HG03175 (cell line): ENCODE results near the gene UNKL.

Experiments
- ATAC-seq: cut with Tn5 transposase; IDR thresholded peaks from one replicate; pipeline ENCODE4 v1.9.1; 2021; ENCODE audit warnings: mild to moderate bottlenecking, moderate library complexity; ENCODE audit not compliant: unreplicated experiment

UNKL gene

DNA sequence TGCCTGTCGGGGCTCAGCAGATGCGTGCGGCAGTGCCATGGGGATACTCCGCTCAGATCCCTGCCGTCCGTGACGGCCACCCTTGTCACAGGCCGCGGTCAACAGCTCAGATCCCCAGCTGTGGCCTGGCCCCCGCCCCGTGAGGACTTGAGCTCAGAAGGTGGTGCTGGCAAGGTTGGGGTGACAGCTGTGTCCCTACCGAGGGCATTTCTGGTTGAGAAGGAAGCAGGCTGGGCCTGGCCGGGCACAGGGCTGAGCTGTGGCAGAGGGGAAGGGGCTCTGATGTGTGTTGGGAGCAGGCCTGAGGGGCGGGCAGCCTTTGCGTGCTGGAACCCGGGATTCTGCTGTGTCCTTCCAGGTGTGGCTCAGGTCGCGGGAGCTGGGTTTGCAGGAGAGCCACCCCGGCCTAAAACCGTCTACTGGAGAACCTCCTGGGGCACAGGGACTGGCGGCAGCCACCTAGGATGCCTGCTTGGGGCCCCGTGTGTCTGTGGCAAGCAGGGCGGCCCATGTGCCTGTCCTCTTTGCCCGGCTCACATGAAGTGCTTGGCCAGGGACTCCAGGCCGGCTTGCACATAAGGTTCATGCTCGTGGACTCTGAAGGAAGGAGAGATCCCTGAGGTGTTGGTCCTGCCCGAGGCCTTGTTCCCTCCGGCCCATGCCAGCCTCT lies 100.0 kb downstream of the UNKL start:
- ATAC-seq = no peak

DNA sequence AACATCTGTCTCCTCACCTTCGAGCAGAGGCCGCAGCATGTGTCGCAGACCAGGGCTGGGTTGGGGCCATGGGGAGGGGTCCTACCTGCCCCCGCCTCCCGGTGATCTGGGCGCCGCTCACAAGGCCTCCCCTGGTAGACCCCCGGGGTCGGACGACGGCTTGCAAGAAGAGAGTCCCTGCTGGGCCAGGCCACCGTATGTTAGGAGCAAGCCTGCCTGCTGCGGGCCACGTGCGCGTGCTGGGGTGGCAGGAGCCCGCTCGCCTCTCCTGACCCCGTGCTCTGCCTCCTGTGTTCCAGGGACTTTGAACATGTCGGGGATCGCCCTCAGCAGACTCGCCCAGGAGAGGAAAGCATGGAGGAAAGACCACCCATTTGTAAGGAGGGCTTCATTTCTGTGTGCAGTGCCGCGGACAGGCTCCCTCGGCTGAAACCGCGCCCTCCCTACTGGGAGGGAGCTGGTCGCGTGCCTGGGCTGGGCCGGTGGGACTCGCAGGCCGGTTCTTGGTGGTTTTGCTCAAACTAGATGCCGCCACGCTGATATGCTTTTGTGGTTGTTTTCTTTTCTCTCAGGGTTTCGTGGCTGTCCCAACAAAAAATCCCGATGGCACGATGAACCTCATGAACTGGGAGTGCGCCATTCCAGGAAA lies 100.7 kb downstream of the UNKL start:
- no peak for ATAC-seq
